ENCODE measurements around the gene CDRT4.
"Not testable (repeated sequence)": the region's sequence is repeated elsewhere in the genome, so short reads cannot be mapped to it uniquely, and the experiment has no call there.

Gene CDRT4

DNA sequence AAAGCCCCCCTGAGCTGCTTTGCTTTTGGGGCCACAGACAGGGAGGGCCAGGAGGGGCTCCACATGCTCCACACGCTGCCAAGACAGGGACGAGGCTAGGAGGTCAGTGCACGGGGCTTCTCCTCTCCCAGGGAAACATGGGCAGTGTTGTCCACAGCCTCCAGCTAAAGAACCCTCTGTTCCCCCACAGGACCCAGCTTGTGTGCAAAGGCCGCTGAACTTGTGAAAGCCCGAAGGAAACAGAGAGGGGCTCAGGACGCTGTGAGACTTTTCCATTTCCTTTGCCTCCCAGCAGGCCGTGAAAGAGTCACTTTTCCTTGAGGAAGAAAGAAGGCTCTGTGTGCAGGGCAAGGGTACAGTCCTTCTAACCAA, 9.7 kb downstream of the CDRT4 start:
- DNase-seq (ENCODE audit: low read depth in 1 of 2, low spot score in 1 of 2) = no peak

DNA sequence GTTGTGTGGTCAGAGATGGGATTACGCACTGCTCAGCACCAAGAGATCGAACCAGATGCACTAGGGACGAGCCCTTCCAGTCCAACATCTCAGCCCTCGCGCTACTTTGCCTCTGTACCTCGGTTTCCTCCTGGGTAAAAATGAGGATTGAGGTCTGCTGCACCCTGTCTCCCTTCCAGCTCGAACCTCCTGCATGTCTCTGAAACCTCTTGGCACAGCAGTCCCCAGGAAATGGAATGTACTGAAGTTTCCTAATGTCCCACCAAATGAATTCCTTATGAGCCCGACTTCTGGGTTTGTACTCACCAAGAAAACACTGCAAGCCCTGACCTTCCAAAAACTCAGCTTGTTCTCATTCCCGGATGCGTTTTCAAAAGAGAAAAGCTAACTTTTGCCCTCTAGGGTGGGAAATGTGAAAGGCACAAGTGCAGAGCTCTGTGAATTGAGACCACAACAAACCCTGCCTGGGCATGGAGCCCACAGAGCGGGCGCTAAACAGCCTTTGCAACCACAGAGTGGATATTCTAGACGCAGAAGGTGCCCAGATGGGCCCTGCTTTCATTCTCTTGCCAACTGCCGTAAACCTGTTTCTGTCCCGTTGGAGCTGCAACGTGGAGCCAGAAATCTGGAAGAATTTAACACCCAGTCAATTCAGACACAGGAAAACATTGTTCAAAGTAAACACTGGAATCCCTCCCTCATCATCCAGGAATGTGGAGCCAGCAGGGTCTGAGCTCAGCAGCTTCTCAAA, 10.3 kb downstream of the CDRT4 start:
- DNase-seq (ENCODE audit: low read depth in 1 of 2, low spot score in 1 of 2) = no peak

DNA sequence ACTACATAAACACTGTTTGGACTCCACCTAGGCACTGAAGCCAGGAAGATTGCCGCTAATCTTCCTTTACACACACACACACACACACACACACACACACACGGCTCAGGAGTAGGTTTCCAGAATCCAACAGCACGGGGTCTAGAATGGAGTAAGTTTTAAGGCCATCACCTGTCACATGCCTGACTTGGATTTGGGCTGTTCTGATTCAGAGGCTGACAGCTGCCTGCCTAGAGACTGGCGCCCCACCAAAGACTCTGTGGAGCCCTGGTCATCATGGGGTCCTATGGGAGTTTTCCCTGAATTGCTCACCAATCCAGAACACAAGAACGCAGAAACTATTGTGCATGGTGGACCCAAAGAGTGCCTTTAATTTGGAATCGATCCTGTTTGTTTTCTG, 10.9 kb downstream of the CDRT4 start:
- no peak for DNase-seq (ENCODE audit: low read depth in 1 of 2, low spot score in 1 of 2)

DNA sequence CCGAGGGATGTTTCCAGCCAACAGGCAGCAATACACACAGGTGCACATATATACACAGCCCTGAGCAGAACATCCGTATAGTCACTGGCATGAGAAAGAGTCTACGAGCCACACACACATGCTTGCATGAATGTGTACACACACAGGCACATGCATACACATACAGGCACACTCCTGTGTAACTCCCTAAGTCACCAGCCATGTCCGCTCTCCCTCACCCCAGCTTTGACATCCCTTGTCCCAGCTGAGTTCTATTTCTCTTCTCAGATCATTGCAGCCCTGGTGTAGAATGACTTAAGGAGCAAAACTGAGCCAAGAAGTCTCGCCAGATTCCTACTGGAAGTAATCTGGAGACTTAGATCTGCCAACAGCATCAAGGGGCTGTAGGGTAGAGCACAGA, 13.1 kb downstream of the CDRT4 start:
- no peak for DNase-seq (ENCODE audit: low read depth in 1 of 2, low spot score in 1 of 2)

DNA sequence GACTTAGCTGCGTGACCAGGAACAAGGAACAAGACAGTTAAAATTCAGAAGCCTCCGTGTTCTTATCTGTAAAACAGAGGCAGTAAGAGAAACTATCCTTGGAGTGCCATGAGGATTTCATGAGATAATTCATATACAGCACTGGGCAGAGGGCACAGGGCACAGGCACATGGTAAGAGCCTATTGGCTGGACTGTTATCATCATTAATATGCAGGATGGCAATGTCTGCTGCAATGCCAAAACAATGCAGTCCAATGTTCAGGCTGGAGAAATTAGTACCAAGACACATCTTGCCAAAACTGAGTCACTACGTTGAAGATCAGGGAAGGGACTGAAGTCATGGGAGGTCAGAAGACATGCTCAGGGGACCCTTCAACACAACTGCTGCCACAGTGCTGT, 13.6 kb downstream of the CDRT4 start:
- DNase-seq (ENCODE audit: low read depth in 1 of 2, low spot score in 1 of 2) = no peak

DNA sequence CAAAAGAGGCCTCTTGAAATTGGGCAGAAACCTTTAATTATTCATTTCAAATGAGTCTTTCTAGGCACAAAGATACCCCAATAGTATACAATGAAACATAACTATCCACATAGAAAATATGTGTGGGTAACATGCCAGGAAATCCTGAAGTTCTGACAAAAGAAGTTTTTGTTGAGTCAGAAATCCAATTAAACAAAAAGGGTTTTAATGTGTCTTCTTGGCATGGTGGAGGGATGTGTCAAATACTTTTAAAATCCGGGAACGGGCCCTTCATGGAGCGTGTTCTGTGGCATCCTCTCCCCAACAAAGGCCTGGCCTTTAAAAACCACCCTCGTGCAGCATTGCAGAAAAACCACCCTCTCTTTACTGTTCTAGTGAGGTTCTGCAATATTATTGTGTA, 14.2 kb downstream of the CDRT4 start:
- DNase-seq (ENCODE audit: low read depth in 1 of 2, low spot score in 1 of 2) = no peak

DNA sequence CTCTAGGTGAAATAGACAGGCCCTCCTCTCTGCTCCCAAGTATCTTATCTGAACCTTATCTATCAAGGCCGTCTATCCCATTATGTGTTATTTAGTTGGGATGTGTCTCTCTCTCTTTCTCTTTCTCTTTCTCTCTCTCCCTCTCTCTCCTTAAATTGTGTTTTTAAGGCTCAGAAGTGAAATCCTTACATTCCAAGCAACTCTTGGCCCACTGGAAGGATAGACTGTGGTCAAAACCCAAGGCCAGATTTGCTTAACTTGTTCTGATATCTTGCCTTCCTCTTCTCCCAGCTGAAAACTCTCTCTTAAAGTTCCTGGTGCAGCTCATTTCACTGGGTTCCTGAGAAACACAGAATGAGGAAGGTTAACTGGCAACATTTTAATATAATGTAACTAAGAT, 14.7 kb downstream of the CDRT4 start:
- no peak for DNase-seq (ENCODE audit: low read depth in 1 of 2, low spot score in 1 of 2)

DNA sequence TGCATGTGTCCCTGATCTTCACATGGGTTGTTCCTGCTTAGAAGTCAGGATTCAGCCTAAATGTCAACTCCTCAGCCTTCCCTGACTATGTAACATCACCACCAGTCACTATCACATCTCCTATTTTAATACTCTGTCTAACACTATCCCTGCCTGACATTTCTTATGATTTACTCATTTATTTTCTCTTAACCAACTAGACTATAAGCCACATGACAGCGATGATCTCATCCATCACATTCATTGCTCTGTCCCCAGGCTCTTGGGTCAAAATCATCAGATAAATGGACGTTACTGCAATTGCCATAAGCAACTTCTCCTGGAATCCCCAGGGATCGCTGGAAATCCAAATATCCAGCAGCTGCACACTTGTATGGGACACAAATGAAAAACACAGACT, 15.7 kb downstream of the CDRT4 start:
- no peak for DNase-seq (ENCODE audit: low read depth in 1 of 2, low spot score in 1 of 2)

DNA sequence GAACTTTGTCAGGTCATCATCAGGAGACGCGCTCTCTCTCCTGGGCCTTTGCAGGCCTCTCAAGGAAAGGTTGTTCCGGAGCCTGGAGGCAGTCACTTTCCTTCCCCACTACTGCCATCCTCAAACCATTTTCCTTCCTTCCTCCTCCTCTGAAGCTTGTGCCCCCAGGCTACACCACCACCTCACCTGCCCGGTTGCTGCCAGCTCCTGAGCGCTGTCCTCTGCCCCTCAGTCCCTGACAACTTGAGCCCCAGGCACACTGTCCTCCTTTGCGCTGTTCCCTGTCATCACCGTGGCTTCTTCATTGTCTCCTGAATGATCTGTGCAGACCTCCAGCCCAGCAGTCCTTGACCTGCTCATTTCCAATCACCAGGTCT, 18.9 kb downstream of the CDRT4 start:
- no peak for DNase-seq (ENCODE audit: low read depth in 1 of 2, low spot score in 1 of 2)

DNA sequence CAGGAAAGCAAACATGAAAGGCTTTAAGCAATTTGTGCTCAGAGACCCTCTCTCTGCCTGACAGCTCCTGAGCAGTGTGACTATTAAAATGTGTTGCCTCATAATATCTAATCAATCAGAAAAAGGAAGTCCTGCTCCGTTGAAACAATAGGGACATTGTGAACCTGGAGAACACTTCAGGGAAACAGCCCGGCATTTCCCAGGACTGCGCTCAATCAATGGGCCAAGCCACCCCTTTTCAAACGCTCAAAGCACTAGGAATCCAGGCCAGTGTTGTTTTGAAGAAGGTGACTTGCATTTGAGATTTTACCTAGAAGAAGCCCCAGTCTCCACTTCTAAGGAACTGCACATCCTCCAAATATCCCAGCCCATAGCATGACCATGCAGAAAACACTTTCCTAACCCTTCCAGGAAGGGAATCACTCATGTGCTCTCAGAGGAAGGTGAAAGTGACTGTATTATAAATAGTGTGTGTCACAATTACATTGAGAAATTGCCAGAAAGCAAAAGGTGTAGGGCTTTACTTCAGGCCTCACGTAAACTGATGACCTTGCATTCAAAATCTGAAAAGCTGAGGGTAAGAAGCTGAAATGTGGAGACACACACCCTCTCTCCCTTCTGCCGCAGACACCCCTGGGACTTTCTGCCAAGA, 19.4 kb downstream of the CDRT4 start:
- no peak for DNase-seq (ENCODE audit: low read depth in 1 of 2, low spot score in 1 of 2)

DNA sequence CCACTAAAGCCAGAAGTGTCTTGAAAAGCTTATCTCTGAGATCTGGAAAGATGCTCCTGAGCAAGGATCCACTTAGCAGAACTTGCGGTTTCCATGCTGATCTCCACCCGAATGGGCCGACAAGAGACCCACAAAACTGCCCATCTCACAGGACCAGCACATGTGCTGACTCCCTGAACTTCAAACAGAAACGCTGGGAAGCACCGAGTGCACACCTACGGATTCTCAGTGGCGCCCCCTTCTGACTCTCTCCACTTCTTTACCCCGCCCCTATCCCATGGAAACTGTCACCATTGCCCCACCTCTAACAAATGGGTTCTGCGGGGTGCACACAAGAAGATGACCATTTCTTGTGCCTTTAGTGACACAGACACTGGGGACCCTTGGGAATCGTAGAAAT, 21.4 kb downstream of the CDRT4 start:
- no peak for DNase-seq (ENCODE audit: low read depth in 1 of 2, low spot score in 1 of 2)

DNA sequence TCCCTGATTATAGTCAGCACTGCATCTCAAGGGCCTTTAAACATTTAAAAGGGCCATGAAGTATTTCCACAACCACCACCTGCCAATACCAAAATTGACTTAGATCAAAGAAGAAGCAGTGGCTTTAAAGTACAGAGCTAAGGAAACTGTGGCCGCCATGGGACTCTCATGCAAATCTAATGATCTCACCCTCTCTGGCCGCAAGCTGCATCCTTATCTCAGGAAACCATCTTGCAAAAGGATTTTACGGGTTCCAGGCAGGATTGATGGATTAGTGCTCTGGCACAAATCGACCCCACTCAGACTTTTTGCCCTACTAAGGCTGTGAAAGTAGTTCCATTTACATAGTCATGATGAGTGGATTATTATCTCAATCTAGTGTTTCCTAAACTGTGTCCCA, 22.6 kb downstream of the CDRT4 start:
- DNase-seq (ENCODE audit: low read depth in 1 of 2, low spot score in 1 of 2) = no peak

DNA sequence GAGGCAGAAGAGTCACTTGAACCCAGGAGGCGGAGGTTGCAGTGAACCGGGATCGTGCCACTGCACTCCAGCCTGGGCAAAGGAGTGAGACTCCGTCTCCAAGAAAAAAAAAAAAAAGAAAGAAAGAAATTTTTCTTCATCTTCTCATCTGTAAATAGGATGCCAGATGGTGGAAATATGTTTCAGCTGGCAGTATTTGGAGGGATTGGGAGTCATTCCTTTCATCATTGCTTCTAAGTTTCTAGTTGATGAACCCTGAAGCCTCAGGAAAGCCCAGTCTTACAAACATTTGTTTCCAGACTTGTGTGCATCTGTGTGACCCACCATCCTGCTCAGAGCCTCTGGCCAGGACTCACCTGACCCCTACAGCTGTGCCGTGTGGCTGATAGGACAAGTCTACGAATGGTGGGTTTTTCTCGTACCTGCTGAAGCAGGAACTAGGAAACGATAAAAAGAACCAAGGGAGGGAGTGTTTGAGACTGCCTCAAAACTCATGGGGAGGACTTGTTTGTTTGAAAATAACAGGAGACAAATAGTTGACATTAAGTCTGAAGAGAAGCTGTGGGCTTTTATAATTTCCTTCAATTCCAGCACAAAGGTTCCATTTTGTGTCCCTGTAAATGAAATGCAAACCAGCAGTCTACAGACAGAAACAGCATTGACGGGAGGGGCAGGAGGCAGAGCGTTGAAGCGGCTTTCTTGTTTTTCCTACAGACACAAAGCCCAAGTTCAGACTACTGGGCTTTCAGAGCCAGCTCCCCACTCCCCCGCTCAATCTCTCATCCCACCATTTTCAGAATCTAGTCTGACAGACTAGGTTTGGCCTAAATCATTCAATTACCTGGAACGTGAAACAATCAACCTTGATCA, 24.9 kb downstream of the CDRT4 start:
- no peak for DNase-seq (ENCODE audit: low read depth in 1 of 2, low spot score in 1 of 2)

DNA sequence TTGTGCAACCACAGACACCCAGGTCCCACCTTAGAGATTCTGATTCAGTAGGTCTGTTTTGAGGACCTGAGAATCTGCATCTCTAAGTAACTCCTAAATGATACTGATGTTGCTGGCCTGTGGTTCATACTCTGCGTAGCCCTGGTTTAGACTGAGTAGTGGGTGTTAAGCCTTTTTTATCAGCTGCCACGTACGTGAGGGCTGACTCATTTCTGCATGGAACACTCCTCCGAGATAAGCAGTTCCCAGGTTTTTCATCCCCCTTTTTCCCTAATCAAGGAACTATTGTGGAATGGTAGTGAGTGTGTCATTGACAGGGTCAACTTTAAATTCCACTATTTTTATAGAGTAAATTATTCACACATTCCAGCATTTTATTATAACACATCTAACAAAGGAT, 26.1 kb downstream of the CDRT4 start:
- DNase-seq (ENCODE audit: low read depth in 1 of 2, low spot score in 1 of 2) = no peak

DNA sequence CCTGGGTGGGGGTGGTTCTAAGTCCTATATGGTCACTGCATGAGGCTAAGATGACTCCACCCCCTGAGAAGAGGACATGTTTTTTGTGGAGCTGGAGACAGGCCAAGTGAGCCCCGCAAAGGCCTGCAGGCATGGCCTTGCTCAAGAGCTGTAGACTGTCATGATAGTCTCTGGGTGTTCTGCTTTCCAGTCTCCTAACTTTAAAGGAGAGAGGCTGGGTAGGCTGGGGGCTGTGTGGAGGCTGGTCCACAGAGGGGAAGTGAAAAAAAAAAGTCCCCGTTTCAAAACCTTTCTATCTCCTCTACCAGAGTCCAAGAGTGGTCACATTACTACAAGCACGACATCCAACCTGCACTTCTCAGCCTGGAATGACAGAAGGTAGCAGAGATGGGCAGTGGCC, 27.1 kb downstream of the CDRT4 start:
- DNase-seq (ENCODE audit: low read depth in 1 of 2, low spot score in 1 of 2) = no peak

DNA sequence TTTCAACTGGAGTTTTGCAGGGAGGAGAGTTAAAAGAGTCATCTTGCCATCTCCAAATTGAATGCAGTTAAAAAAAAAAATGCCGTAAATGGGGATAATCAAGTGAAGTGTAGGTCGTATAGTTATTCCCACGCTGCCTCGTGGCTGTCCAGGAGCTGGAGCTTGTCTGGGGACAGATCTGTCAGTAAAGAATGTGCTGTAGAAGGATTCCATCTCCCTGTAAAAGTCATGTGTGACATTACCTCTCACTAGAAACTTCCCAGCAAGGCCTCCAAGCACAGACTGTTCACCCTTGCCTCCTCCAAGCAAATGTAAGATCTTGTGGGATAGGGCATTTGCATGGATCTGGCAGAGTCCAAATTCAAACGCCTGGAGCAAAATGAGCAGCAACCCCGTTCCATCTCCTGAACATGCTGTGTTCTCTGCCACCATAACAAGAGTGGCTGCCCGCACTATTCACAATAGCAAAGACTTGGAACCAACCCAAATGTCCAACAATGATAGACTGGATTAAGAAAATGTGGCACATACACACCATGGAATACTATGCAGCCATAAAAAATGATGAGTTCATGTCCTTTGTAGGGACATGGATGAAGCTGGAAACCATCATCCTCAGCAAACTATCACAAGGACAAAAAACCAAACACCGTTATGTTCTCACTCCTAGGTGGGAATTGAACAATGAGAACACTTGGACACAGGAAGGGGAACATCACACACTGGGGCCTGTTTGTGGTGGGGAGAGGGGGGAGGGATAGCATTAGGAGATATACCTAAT, 28.0 kb downstream of the CDRT4 start:
- DNase-seq (ENCODE audit: low read depth in 1 of 2, low spot score in 1 of 2) = not testable (repeated sequence)

DNA sequence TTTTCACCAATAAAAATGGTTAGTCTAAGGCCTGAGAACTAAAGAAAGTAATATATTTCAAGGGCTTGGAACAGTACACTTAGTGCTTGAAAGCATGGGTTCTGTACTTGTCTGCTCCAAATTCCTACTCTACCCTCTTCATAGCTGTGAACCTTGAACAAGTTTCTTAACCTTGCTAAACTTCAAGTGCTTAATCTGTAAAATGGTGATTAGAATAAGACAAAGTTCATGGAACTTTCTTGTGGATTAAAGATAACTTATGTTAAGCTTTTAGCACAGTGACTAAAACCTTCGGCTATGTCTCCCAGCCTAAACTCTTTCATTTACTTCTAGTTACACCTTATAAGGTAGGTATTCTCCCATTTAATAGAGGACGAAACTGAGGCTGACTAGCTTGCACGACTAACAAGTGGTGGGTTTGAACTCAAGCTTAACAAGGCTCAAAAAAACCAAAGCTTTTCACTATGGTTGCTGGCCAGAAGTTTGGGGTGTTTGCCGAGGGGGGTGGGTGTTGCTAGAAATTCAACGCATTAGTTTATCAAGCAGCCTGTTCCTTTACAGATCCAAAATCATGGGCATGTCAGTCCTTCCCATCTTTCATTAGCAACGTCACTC, 28.8 kb downstream of the CDRT4 start:
- no peak for DNase-seq (ENCODE audit: low read depth in 1 of 2, low spot score in 1 of 2)

DNA sequence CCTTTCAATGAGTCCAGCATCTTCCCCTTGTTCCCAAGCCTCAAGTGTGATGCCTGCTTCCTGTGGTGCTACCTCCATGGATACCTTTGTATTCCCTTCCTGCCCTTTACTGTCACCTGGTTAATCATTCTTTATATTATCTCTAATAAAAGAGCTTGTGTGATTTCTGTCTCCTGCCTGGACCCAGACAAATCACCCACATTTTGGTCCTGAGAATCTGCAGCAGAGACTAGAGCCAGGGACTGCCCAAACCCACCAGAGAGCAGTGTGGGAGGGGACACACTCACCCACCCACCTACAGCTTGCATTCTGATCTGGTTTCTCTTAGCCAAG, 30.2 kb downstream of the CDRT4 start:
- no peak for DNase-seq (ENCODE audit: low read depth in 1 of 2, low spot score in 1 of 2)

DNA sequence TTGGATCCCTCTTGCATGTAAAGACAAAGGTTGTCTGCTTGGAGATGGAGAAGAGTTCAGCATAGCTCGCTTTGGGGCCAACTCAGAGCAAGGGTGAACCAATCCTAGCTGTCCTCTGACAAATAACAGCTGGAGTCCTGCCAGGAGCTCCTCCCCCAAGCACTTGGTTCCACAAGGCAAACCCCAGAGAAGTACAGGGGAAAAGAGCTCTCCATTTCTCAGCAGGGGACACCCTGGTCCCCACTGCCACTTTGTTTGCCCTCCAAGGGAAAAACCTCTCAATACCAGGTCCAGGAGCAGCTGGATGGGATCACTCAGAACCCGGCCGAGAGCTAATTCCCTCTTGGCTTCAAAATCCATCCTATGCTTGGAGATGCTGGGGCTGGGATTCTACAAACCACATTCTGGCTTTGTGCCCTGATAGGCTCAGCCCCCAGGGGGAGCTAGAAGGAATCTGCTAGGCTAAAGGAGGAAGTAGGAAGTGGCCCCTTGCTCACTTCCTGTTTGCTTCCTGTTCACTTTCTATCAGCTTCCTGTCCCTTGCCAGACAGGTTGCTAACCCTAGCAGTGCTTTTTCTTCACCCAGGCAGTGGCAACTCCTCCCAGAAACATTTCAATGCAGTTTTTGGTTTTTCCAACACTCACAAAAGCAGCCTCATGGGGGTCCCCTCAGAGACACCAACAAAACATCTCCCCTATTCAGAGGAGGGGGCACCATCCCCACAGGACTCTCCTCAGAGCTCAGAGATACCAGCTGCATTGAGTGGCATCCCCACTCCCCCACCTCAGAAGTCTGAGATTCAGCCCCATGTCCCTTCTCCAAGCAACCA, 30.7 kb downstream of the CDRT4 start:
- DNase-seq (ENCODE audit: low read depth in 1 of 2, low spot score in 1 of 2) = no peak

DNA sequence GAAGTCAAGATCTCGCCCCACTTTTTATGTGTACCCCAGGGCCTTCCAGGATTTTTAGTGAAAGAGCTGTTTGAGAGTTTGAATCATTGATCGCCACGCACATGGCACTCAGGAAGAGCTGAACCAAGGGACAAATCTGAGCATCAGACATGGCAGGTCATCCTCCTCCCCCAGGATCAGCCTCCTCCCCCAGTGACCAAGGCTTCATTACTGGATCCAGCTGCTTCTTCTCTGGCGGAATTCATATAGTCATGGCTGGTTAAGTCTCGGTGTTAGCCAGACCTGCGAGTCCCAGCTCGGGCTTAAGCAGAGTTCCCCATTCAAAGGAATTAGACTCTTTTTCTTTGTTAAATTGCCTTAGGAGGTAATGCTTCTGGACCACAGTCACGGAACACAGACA, 32.5 kb downstream of the CDRT4 start:
- no peak for DNase-seq (ENCODE audit: low read depth in 1 of 2, low spot score in 1 of 2)

Measured in activated T-helper 1 cell treated with anti-CD3 and anti-CD28 coated beads, Interleukin-2, amount 50 U/mL, for 16 hours (primary cell).